NCI-H1436 (cell line): ENCODE measurements around the gene UGT1A4.

ENCODE experiments used
- DNase-seq: peaks from one replicate; lab custom pipeline; 2025; lab: John Stamatoyannopoulos, UW

Gene UGT1A4

DNA sequence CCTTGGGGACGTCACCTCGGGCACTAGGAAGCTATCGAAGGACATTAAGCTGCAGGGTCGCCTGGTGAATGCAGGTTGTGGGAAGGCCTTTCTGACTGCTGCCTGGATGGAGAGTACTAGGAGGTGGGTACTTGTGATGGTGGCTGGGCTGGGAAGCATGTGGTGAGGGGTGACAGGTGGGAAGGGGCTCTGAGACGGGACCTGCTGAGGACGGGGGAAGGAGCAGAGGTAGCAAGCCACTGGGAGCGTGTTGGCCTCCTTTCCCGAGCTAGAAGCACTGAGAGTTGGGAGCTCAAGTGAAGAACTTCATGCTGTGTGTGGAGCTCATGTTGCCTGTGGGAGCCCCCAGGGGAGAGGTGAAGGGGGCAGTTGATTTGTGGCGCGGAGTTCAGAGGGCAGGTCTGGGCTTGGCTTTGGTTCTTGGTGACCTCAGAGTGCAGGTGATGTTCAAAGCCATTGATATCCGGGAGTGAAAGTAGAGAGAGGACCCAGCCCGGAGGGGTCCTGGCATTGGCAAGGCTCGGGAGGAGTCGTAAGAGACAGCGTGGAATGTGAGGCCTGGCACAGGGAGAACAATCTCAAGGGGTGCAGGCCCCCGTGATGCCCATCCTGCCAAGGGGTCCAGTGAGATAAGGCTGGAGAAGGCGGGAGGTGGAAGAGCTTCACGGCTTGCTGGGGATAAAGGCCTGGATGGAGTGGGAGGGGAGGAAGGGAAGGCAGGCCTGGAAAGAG lies 72.8 kb downstream of the UGT1A4 start:
- DNase-seq: no peak

DNA sequence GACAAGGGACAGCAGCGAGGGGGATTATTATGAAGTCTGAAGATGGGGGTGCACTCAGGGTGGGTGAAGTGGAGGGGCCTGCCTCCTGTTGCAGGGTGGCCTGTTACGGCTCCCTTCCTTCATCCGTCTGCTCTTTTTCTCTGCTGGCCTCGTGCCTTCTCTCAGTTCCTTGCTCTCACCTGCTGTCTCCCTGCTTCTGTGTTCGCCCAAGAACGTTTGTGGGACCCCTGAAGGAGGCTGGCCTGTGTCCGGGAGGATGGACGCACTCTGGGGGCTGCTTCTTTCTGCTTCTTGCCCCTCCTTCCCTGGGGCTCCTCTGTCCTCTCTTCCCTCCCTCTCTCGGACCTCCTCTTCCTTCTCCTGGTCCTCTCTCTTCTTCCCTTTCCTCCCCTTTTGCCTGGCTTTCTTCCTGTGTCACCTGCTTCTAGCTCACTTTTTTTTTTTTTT lies 73.4 kb downstream of the UGT1A4 start:
- no peak for DNase-seq

DNA sequence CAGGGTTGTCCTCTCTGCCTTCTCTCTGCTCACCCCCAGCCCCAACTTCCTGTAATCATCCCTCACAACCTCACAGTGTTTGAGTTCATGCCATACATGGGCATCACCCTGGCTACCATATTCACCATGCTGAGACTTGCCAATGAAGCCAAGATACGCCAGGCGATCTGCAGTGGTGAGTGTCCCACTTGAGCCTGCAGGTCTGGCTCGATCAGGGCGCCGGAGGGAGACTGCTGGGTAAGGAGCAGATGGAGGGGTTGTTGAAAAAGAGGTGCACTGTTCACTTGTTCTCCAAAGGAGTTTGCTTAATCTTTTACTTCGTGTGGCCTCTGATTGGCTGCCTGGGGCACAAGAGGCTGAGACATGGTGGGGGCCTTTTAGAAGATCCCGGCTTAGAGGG lies 74.2 kb downstream of the UGT1A4 start:
- DNase-seq: no peak

- no peak for DNase-seq
Measured at GRCh38 chr2:233793465-233794127, 75.1 kb downstream of the UGT1A4 start.

DNA sequence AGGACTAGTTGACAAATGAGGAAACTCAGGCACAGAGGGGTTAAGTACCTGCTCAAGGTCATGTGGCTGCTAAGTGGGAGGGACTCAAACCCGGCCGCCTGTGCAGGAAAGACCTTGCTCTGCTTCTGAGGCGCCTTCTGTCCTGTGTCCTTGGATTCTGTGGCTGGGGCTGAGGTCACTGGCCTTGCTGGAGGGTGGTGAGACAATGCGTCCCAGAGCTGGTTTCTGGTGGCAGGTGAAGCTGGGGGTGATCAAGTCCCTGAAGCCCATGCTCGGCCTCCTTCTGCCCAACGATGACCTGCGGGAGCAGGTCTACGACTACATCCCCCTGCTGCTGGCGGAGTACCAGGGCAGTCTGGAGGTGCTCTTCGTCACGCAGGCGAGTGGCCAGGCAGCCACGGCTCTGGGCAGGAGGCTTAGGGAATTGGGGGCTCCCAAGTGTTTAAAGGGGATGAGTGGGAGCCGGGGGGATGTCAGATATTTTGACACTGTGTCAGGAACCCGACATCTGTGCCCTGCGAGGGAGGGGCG lies 75.7 kb downstream of the UGT1A4 start:
- DNase-seq: no peak

- DNase-seq: no peak
Measured at GRCh38 chr2:233795735-233796171, 77.2 kb downstream of the UGT1A4 start.

DNA sequence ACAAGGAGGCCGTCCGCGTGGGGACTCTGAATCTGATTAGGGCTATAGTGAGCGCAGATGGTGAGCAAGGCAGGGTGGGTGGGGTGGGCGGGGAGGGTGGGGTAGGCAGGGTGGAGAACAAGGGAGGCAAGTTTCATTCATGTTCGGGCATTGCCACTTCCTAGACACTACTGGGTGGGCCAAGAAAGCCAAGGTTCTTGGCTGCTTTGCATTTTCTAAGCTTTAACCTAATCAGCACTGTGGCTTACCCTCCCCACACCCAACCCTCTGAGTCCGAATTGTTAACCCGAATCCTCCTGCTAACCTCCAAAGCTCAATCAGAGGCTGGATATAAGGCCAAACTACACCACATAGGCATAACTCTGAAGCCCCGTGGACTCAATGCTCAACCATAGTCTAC lies 77.7 kb downstream of the UGT1A4 start:
- DNase-seq: no peak

- no peak for DNase-seq
Measured at GRCh38 chr2:233798335-233799086, 80.0 kb downstream of the UGT1A4 start.

DNA sequence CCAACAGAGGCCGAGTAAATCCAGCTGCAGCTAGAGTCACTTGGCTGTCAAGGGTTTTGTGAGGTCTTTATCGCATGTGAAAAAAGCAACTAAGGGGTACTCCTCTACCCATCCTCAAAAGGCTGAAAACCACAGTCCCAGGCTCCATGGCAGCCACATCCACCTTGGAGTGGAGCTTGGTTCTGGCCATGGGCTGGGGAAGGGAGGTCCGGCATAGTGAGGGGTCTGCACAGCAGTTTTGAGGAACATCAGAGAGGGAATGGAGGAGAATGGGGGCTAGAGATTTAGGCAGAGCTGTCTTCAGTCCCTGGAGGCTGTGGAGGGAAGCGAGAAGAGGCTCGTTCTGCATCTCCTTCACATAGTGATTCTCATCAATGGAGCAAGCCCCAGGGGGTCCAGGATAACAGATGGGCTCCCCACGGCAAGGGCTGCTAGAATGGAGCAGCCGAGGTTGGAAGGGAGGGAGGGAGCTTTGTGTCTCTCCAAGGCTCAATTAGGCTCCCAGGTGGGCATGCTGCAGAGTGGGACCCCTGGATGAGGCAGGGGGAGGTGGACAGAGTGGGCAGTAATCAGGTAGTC lies 80.6 kb downstream of the UGT1A4 start:
- no peak for DNase-seq

- no peak for DNase-seq
Measured at GRCh38 chr2:233799716-233800115, 81.2 kb downstream of the UGT1A4 start.

- DNase-seq: no peak
Measured at GRCh38 chr2:233800208-233800607, 81.7 kb downstream of the UGT1A4 start.

DNA sequence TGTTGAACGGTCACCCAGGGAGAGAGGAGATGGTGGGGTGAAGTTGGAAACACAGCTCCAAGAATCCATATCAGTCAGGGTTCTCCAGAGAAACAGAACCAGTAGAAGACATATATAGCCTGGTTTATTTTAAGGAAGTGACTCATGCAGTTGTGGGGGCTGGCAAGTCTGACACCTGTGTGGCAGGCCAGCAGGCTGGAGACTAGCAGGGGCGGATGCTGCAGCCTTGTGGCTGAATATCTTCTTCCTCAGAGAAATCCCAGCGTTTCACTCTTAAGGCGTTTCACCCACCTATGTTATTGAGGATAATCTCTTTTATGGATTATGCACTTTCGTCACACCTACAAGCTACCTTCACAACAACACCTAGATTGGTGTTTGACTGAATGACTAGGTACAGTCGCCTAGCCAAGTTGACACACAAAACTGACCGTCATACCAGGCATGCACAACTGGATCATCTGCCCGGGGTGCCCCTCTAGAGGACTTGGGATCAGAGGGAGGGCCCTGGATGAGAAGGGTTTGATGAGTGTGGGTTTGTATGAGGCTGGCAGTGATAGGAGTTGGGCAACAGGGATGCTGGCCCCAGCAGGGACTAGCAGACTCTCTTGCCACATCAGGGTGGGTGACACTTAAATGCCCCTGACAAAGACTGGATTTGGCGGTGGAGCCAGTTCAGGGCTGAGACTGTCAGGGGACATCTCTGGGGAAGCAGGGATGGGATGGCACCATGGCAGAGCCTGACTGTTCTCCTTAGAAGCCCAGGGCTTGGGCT lies 83.0 kb downstream of the UGT1A4 start:
- DNase-seq: no peak

DNA sequence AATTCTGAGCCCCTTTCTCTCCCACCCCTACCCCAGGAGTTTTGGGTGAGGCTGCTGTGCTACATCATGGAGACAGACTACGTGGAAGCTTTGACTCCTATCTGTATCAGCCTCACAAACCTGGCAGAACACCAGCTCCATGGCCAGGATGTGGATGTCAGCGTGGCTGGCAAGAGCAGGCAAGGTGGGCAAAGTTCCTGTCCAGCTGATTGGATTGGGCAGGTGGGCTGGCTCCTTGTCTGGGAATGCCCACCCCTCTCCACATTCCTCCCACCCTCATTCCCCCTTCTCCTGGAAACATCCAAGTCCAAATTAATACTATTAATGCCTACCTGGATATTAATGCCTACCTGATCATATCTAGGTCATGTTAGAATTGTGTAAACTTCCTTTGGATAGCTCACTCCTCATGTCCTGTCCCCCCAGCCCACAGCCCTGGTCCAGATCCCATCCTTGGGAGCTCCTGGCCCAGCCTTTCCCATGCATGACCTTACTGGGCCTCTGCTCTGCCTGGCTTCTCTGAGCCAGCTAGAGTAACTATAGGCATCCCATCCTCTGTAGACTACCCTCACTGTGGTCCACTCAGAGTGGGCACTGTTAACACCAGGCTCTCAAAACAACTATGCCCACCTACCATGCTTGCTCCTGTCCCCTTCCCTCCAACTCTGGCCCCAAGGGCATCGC lies 83.7 kb downstream of the UGT1A4 start:
- DNase-seq: no peak

GRCh38 chr2:233803292-233803911 lies 84.9 kb downstream of the UGT1A4 start:
- DNase-seq: no peak

DNA sequence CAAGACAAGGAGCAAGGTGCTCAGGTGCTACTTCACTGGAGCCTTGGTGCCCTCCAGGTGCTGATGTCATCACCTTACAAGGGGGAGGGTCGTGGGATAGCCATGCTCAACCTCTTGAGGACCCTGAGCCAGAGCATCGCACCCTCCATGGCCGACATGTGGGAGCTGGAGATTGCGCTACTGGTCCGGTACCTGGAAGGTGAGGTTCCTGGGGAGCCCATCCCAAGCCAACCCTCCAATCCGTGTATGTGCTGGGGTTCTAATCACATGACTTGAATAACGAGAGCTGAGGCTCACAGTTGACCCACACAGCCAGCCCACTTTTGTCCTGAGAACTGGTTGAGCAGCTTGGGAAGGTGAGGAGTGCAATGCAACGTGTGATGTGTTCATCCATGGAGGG lies 85.5 kb downstream of the UGT1A4 start:
- no peak for DNase-seq

DNA sequence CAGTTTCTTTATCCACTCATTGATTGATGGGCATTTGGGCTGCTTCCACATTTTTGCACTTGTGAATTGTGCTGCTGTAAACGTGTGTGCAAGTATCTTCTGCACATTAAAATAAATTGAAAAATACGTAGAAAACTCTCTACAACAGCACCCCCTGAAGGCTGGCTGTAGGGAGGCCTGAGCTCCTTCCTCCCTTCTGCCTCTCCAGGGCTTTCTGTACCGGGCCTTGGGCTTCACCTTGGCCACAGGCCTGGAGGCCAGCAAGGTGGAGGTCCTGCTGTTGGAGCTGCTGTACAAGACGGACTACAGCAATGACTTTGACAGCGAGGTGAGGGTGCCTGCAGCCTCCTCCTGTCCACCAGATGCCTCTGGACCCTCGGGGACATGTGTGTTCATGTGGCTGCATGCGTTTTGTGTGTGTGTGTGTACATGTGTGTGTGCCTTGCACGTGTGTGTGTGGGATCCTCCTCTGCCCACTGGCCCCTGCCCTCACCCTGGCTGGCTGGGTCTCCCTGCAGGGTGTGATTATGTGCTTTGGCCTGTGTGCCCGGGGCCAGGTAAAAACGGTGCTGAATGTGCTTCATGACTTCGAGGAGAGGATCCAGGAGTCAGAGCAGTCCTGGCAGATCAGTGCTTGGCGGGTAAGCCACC lies 88.8 kb downstream of the UGT1A4 start:
- DNase-seq: no peak

DNA sequence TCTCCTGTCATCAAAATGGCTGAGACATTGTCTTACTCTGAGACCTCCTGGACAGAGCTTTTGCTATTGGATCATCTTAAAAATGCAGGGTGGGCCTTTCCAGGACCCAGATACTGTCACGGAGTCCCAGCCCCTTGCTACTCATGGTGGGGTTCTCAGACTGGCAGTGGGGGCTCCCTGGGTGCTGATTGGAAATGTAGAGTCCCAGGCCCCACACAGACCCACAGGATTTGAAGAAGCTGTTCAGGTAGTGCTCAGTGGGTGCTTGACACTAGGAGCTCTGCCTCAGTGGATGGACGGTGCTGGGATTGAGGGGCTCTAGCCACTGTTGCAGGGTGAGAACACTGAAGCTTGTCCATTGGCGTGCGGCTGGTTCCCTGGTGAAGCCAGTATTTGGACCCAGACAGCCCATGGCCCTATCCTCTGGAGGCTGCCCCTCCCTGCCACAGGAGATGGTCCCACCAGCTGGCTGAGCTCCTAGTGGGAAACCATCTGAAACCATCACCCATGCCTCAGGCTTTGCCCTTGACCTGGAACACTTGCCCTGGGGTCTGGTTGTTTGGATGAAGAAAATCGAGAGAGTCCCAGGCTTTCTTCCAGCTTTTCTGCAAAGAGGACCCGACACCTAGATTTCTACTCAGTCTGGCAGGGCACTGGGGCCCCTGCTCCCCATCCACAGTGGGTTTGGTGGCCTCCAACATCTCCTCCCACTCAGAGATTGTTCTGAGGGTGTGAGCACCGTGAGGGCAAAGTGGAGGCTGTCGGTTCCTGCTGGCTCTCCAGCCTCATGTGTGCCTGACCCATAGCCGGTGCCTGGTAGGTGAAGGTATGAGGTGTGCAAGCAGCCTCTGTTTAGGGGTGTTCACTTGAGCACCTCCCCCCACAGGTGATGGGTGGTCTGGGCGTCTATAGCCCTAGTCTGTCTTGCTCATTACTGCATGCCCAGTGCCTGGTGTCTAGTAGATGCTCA lies 89.7 kb downstream of the UGT1A4 start:
- DNase-seq: no peak

GRCh38 chr2:233810385-233810784 lies 91.8 kb downstream of the UGT1A4 start:
- no peak for DNase-seq

GRCh38 chr2:233811087-233811486 lies 92.6 kb downstream of the UGT1A4 start:
- DNase-seq: no peak
